ENCODE data around the gene CALD1.

- no peak for TF ChIP-seq CTCF (conservative IDR thresholded peaks at IDR 0.05; ENCODE audit: low read depth, low read length)
- TF ChIP-seq EZH2 (IDR thresholded peaks at IDR 0.05; ENCODE audit: low read length, unreplicated experiment) = no peak
- no peak for TF ChIP-seq EZH2phosphoT487 (IDR thresholded peaks at IDR 0.05; ENCODE audit: borderline replicate concordance, low read length)
These were observed 43.1 kb upstream of the CALD1 start for GRCh38 chr7:134736381-134736780.

All from PC-3 (cell line).